Gastroesophageal sphincter (tissue), 4 donors: ENCODE measurements around the gene CNTLN. TPM values are rescaled to one million over a fixed set of nuclear protein-coding genes. Genes with fewer than 3 reads are reported as not detected.

Source experiments
- ATAC-seq: fragments of 150-250 bp; one replicate; pipeline ENCODE4 v1.9.1; 2016; ENCODE audit warnings: mild to moderate bottlenecking, moderate library complexity
- H3K27ac ChIP-seq, 4 donors: fragments of 200-600 bp; sonication (generic) in 3 of 4; 1 replicate in 3 of 4; 2 replicates in 1 of 4; pipeline ENCODE4 v1.5.1; 2016 to 2019
- H3K27me3 ChIP-seq: fragments of 200-600 bp; sonication (generic); one replicate; pipeline ENCODE4 v1.5.1; 2019
- H3K36me3 ChIP-seq, 2 donors: fragments of 200-600 bp; sonication (generic); one replicate each; pipeline ENCODE4 v1.5.1; 2019; ENCODE audit warnings: control low read depth in 1 of 2
- H3K4me1 ChIP-seq, 3 donors: fragments of 200-600 bp; sonication (generic); 1 replicate in 2 of 3; 2 replicates in 1 of 3; pipeline ENCODE4 v1.5.1; 2016 to 2019; ENCODE audit warnings: control low read depth in 2 of 3
- H3K4me3 ChIP-seq, 2 donors: fragments of 200-600 bp; sonication (generic); one replicate each; pipeline ENCODE4 v1.5.1; 2019; ENCODE audit warnings: mild to moderate bottlenecking in 1 of 2, moderate library complexity in 1 of 2
- H3K9me3 ChIP-seq, 3 donors: fragments of 200-600 bp; sonication (generic); one replicate each; pipeline ENCODE4 v1.5.1; 2017 to 2019; ENCODE audit warnings: control low read depth in 2 of 3
- EP300 ChIP-seq: sonication (generic); formaldehyde crosslinking; IDR thresholded peaks from one replicate; pipeline ENCODE4 v1.6.1; 2017; ENCODE audit warnings: antibody characterized with exemption, mild to moderate bottlenecking
- POLR2A ChIP-seq, 2 donors: fragments of 450-650 bp; IDR thresholded peaks; one replicate each; pipeline ENCODE4 v1.6.1; 2017; ENCODE audit warnings: antibody characterized with exemption in 2 of 2, mild to moderate bottlenecking in 2 of 2, moderate library complexity in 1 of 2
- POLR2AphosphoS5 ChIP-seq: sonication (generic); formaldehyde crosslinking; IDR thresholded peaks from one replicate; pipeline ENCODE4 v1.6.1; 2017; ENCODE audit warnings: antibody characterized with exemption
- WGBS, 2 donors: methylation state at CpG; one replicate each; pipeline ENCODE4 v1.1.5; 2018; ENCODE audit warnings: low coverage in 1 of 2; 5-methylcytosine and 5-hydroxymethylcytosine counted together
- total RNA-seq, 4 donors: library from RNA; depleted of rRNA; stranded (reverse); fragments of >200 nt; gene quantifications; one replicate each; pipeline ENCODE4 v1.1.0, GENCODE V29; 2016
- TF ChIP-seq, protein P1 (sequence below), 4 experiments: fragments of 200-600 bp in 2 of 4; fragments of 450-650 bp in 2 of 4; sonication (generic) in 1 of 4; IDR thresholded peaks; one replicate each; pipeline ENCODE4 v1.5.1; 2017 to 2019; ENCODE audit warnings: antibody characterized with exemption in 4 of 4, mild to moderate bottlenecking in 2 of 4, moderate library complexity in 2 of 4

The CNTLN gene
- total RNA-seq, 4 donors from 2014 or later: 11.3 to 17.1 (median 12.9) TPM

DNA sequence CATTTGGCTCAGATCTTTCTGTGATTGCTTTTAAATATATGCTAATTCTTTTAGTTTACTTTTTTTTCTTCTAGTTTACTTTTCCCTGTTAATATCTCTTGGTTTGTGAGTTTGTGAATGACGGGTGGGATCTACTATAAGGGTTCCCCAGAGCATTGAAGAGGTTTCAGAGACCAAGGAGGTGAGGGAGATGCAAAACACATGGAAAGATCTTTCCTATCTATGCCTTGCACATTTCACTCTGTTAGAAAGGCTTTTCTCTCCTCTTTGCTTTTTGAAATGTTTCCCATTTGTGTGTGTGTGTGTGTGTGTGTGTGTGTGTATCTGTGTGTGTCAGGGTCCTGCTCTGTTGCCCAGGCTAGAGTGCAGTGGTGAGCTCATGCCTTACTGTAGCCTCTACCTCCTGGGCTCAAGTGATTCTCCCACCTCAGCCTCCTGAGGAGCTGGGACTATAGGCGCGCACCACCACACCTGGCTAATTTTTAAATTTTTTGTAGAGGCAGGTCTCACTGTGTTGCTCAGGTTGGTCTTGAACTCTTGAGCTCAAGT, 50.7 kb downstream of the CNTLN start:
- ATAC-seq: no peak
- H3K4me3 ChIP-seq: no peak overlapping the region
- H3K4me1 ChIP-seq: peaks cover 0 to 3% (median 0%) of the 10 kb centered on the region in 3 donors
- 80 to 89% methylated on average over 1 to 3 of the region's 3 CpGs for WGBS, 2 donors
- H3K27me3 ChIP-seq: no peaks in the 10 kb centered on the region
- no peaks in the 10 kb centered on the region for H3K36me3 ChIP-seq
- no peak overlapping the region for H3K27ac ChIP-seq
- TF ChIP-seq POLR2A (IDR thresholded peaks at IDR 0.05): no peak
- no peak for TF ChIP-seq EP300
- TF ChIP-seq, protein P1, sequence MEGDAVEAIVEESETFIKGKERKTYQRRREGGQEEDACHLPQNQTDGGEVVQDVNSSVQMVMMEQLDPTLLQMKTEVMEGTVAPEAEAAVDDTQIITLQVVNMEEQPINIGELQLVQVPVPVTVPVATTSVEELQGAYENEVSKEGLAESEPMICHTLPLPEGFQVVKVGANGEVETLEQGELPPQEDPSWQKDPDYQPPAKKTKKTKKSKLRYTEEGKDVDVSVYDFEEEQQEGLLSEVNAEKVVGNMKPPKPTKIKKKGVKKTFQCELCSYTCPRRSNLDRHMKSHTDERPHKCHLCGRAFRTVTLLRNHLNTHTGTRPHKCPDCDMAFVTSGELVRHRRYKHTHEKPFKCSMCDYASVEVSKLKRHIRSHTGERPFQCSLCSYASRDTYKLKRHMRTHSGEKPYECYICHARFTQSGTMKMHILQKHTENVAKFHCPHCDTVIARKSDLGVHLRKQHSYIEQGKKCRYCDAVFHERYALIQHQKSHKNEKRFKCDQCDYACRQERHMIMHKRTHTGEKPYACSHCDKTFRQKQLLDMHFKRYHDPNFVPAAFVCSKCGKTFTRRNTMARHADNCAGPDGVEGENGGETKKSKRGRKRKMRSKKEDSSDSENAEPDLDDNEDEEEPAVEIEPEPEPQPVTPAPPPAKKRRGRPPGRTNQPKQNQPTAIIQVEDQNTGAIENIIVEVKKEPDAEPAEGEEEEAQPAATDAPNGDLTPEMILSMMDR (IDR thresholded peaks at IDR 0.05): no peak
- no peak for TF ChIP-seq POLR2AphosphoS5
- H3K9me3 ChIP-seq: no peaks in the 10 kb centered on the region

DNA sequence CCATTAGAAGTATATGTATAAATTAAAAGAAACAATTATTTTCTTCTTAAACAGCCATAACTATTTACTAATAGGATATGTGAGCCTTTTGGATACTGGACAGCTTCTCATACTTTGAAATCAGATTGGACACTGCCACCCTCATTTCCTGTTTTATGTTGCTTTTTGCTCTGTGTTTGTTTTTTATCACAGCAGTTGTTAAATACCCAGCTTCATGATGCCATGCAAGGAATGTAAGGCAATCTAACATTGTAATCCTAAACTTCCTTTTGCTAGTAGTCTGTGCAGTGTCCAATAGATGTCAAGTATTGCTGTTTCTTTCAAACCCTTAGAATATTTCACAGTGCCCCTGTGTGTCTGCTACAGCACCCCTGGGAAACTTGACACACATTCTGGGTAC, 56.2 kb downstream of the CNTLN start:
- H3K27ac ChIP-seq: no peak overlapping the region
- H3K27me3 ChIP-seq: no peaks in the 10 kb centered on the region
- no peak for ATAC-seq
- no peak overlapping the region for H3K4me3 ChIP-seq
- H3K9me3 ChIP-seq: no peaks in the 10 kb centered on the region
- TF ChIP-seq POLR2A (IDR thresholded peaks at IDR 0.05): no peak
- no peak for TF ChIP-seq POLR2AphosphoS5
- TF ChIP-seq, protein P1 (IDR thresholded peaks at IDR 0.05): no peak
- TF ChIP-seq EP300: no peak
- H3K36me3 ChIP-seq: peaks cover 0 to 7% of the 10 kb centered on the region in 2 donors
- no peaks in the 10 kb centered on the region for H3K4me1 ChIP-seq

DNA sequence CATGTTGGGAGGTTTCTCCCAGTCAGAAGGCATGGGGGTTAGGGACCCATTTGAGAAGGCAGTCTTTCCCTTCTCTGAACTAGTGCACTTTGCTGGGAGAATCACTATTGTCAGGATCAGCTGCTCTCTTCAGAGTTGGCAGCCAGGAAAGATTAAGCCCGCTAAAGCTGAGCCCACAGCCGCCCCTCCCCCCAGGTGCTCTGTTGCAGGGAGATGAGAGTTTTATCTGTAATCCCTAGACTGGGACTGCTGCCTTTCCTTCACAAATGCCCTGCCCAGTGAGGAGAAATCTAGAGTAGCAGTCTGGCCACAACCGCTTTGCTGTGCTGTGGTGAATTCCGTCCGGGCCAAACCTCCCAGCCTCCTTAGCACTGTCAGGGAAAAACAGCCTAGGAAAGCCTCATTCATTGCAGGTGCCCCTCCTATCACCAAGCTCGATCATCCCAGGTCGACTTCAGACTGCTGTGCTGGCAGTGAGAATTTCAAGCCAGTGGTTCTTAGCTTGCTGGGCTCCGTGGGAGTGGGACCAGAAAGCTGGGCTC, 69.8 kb downstream of the CNTLN start:
- no peak for TF ChIP-seq EP300
- TF ChIP-seq POLR2A (IDR thresholded peaks at IDR 0.05): no peak
- TF ChIP-seq, protein P1 (IDR thresholded peaks at IDR 0.05): no peak
- no peak for TF ChIP-seq POLR2AphosphoS5
- H3K27me3 ChIP-seq: no peaks in the 10 kb centered on the region
- peaks cover 0 to 22% (median 0%) of the 10 kb centered on the region in 3 donors for H3K9me3 ChIP-seq
- H3K4me1 ChIP-seq: no peaks in the 10 kb centered on the region
- no peak overlapping the region for H3K27ac ChIP-seq
- peaks cover 0 to 6% of the 10 kb centered on the region in 2 donors for H3K36me3 ChIP-seq
- ATAC-seq: no peak
- WGBS, 2 donors: 41 to 60% methylated on average over 1 to 3 of the region's 8 CpGs
- H3K4me3 ChIP-seq: no peak overlapping the region

GRCh38 chr9:17216011-17216410, 81.2 kb downstream of the CNTLN start:
- Histone ChIP-seq H3K4me1 (peaks cover 0 to 4% (median 0%) of the 10 kb centered on the region in 3 donors), H3K4me3 (no peak overlapping the region), H3K9me3 (peaks cover 0 to 15% (median 0%) of the 10 kb centered on the region in 3 donors), H3K27ac (no peak overlapping the region), H3K36me3 (no peaks in the 10 kb centered on the region), H3K27me3 (no peaks in the 10 kb centered on the region)
- TF ChIP-seq EP300 (no peak), POLR2AphosphoS5 (no peak), POLR2A (IDR thresholded peaks at IDR 0.05) (no peak)
- TF ChIP-seq, protein P1 (IDR thresholded peaks at IDR 0.05): no peak
- ATAC-seq: no peak
- 50 to 62% methylated on average over 1 to 2 of the region's 3 CpGs for WGBS, 2 donors

- Histone ChIP-seq H3K27ac (no peak overlapping the region), H3K4me3 (no peak overlapping the region), H3K4me1 (peaks cover 0 to 4% (median 0%) of the 10 kb centered on the region in 3 donors), H3K36me3 (no peaks in the 10 kb centered on the region), H3K27me3 (no peaks in the 10 kb centered on the region), H3K9me3 (peaks cover 0 to 11% (median 0%) of the 10 kb centered on the region in 3 donors)
- TF ChIP-seq POLR2AphosphoS5: no peak
- TF ChIP-seq EP300: no peak
- TF ChIP-seq, protein P1 (IDR thresholded peaks at IDR 0.05): no peak
- TF ChIP-seq POLR2A (IDR thresholded peaks at IDR 0.05): no peak
- ATAC-seq: no peak
- WGBS, 2 donors: 90 to 100% methylated on average over 1 to 2 of the region's 2 CpGs
Observed at GRCh38 chr9:17216646-17217045, 81.8 kb downstream of the CNTLN start.
